Stimulated activated CD4-positive, alpha-beta T cell treated with anti-CD3 and anti-CD28 coated beads, TNF-alpha, amount 100 ng/mL, for 4 hours (primary cell): ENCODE measurements around the gene ZNF700.
A peak's percentile ranks its signal among the peaks of the same experiment; 100 is the strongest.
"Not testable (repeated sequence)": the region's sequence is repeated elsewhere in the genome, so short reads cannot be mapped to it uniquely, and the experiment has no call there.

ENCODE experiments used
- DNase-seq, 3 experiments: peaks; one replicate each; pipeline ENCODE4 v3.0.0-alpha.2; 2020; ENCODE audit warnings: low read depth in 3 of 3

Gene ZNF700

DNA sequence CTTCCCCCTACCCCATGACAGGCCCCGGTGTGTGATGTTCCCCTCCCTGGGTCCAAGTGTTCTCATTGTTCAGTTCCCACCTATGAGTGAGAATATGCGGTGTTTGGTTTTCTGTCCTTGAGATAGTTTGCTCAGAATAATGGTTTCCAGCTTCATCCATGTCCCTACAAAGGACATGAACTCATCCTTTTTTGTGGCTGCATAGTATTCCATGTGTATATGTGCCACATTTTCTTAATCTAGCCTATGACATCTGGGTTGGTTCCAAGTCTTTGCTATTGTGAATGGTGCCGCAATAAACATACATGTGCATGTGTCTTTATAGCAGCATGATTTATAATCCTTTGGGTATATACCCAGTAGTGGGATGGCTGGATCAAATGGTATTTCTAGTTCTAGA is 13.5 kb downstream of the ZNF700 start:
- DNase-seq, result not testable (repeated sequence)

DNA sequence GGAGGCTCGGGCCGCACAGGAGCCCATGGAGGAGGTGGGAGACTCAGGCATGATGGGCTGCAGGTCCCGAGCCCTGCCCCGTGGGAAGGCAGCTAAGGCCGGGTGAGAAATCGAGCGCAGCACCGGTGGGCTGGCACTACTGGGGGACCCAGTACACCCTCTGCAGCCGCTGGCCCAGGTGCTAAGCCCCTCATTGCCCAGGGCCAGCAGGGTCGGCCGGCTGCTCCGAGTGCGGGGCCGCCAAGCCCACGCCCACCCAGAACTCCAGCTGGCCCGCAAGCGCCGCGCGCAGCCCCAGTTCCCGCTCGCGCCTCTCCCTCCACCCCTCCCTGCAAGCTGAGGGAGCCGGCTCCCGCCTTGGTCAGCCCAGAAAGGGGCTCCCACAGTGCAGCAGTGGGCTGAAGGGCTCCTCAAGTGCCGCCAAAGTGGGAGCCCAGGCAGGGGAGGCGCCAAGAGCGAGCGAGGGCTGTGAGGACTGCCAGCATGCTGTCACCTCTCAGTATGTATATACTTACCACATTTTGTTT is 16.5 kb downstream of the ZNF700 start:
- not testable (repeated sequence) for DNase-seq

- DNase-seq, result no peak
These were observed 17.3 kb downstream of the ZNF700 start for GRCh38 chr19:11942008-11942842.

DNA sequence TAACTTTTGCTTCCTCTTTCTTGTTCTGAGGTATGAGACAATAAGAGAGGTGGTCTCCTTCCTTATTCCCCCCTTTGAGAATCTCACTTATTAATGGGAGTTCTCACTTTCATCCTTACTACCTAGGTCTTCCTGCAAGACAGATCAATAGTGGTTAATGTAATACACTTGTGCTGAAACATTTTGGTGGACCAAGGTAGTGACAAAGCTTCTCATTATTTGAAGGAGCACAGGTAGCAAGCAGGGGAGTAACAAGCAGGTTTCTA is 17.9 kb downstream of the ZNF700 start:
- no peak for DNase-seq

- DNase-seq, result no peak
These were observed 19.7 kb downstream of the ZNF700 start for GRCh38 chr19:11944656-11945055.

- DNase-seq, result no peak
These were observed 23.7 kb downstream of the ZNF700 start for GRCh38 chr19:11948646-11949045.

- no peak for DNase-seq
These were observed 24.3 kb downstream of the ZNF700 start for GRCh38 chr19:11949201-11949600.

DNA sequence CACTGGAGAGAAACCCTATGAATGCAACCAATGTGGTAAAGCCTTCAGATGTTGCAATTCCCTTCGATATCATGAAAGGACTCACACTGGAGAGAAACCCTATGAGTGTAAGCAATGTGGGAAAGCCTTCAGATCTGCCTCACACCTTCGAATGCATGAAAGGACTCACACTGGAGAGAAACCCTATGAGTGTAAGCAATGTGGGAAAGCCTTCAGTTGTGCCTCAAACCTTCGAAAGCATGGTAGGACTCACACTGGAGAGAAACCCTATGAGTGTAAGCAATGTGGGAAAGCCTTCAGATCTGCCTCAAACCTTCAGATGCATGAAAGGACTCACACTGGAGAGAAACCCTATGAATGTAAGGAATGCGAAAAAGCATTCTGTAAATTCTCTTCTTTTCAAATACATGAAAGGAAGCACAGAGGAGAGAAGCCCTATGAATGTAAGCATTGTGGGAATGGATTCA is 24.7 kb downstream of the ZNF700 start:
- DNase-seq, result not testable (repeated sequence)

- no peak for DNase-seq
These were observed 25.4 kb downstream of the ZNF700 start for GRCh38 chr19:11950312-11950711.

GRCh38 chr19:11963566-11964355 is 38.9 kb downstream of the ZNF700 start:
- DNase-seq, result peak; percentile 48 to 59 (median 56)

- DNase-seq, result no peak
These were observed 39.6 kb downstream of the ZNF700 start for GRCh38 chr19:11964496-11964857.

DNA sequence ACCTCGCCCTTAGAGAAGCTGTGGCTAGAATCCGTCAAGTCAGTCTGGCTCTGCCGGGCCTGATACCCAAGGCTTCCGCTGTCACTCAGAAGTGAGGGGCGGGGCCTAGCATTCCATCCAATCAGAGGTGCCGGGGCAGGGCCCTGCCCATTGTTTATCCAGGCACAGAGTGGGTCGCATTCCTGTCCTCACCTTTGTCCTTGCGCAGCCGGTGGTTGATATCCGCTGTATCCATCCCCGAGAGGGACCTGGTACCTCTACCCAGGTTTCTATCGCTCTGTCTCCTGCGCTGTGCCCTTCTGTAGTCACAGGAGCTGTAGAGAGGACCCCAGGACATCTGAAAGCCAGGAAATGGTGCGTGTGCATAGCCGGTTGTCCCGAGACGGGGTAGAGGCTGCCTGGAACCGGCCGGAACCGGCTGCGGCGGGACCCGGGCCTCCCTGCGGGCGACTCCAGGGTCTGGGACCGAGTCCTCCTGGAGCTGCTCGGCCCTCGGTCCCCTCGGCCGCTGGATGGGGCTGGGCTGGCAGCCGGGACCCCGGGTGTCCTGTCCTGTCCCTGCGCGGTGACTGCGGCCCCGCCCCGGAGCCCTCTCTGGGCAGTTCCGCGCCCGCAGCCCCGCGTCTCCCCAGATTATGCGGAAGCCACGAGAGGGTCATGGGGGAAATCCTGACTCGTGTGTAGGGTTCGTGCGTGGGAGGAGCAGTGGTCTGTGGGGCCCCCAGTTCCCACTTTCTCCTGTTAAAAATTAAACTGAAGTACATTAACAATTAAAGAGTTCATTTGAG is 40.1 kb downstream of the ZNF700 start, which contains the start of gene ZNF763:
ZNF763 (plus strand) TSS at position 183 of the 788 bp plus-strand sequence; CDS start at position 352, 169 bp downstream.
- peak; percentile 71 to 76 (median 73) for DNase-seq

DNA sequence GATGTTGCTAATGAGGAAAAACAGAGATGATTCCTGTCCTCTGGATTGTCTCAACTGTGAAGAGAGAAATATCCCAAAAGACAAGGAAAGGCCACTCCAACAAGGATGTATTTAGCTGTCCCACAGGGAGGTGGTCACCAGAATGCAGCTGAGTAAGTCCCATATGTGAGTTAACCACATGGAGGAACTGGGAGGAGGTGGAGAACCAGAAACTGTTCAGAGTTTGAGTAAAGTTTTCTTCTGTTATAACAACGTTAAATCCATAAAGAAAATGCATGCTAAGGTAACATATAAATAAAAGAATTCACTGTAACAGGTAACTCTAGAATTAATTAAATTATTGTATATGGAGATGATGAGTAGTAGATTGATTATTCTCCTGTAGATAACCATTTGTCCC is 45.3 kb downstream of the ZNF700 start:
- no peak for DNase-seq

GRCh38 chr19:11971041-11971440 is 46.1 kb downstream of the ZNF700 start:
- no peak for DNase-seq

DNA sequence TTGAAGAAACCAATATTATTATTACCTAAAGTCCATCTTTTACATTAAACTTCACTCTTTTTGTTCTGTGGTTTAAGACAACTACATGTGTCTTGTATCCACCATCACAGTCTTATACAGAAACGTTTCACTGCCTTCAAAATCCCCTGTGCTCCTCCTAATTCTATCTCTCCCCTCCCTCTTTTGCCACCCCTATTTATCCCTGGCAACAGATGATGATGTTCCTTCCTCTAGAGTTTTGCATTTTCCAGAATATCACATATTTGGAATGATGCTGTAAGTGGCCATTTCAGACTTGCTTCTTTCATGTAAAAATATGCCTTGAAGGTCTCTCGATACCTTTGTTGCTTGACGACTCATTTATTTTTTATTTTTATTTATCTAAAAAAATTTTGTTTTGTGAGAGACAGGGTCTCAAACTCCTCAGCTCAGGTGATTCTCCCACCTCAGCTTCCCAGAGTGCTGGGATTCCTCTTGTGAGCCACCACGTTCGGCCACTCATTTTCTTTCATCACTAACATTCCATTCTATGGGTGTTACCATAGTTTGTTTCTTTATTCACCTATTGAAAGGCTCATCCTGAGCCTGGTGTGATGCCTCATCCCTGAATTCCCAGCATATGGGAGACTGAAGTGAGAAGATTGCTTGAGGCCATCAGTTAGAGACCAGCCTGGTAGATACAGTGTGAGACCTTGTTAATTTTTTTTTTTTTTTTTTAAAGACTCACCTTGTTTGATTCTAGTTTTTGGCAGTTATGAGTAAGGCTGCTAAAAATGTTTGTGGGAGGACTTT is 48.3 kb downstream of the ZNF700 start:
- no peak for DNase-seq

GRCh38 chr19:11978492-11979100 is 53.7 kb downstream of the ZNF700 start:
- DNase-seq, result no peak

- DNase-seq, result no peak
These were observed 54.6 kb downstream of the ZNF700 start for GRCh38 chr19:11979527-11979926.

GRCh38 chr19:11982526-11982925 is 57.6 kb downstream of the ZNF700 start:
- no peak for DNase-seq

- no peak for DNase-seq
These were observed 60.1 kb downstream of the ZNF700 start for GRCh38 chr19:11984986-11985385.

DNA sequence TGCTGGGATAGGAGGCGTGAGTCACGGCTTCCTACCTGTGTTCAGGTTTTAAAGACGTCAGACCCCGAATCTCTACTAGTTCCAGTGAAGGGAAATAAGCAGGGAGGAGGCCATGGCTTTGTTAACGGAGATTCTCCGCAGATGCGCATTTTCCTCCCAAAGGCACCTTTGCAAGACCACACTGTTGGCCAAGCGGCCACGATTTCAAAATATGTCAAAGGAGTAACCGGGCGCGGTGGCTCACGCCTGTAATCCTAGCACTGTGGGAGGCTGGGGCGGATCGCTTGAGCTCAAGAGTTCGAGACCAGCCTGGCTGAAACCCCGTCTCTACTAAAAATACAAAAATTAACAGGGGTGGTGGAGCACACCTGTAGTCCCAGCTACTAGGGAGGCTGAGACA is 61.8 kb downstream of the ZNF700 start:
- DNase-seq, result no peak
